Measurements from ENCODE around the gene POGLUT2. TPM values are rescaled to one million over a fixed set of nuclear protein-coding genes. Genes with fewer than 3 reads are reported as not detected.

POGLUT2 gene
- total RNA-seq, 1 donor from 2014 or later, result 5.9 TPM

DNA sequence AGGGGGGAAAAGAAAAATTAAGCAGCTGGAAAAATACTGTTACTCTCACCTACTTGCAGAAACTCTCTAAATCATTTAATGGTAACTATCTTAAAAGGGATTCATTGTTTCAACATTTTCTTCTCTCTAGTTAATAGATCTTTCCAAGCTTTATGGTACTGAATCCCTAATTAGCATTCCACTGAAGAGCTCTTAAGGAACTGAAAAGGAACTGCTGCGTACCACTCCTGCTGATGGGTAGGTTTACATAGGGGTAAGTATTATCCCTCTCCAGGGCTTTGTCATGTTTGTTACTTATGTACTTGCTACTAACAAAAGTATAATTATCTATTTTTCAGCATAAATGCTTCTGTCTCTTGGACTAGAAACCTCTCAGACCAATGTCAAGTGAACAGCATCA, 37.7 kb downstream of the POGLUT2 start:
- Histone ChIP-seq H3K36me3 (peaks cover 8% of the 10 kb centered on the region), H3K9me3 (no peaks in the 10 kb centered on the region), H3K4me1 (no peaks in the 10 kb centered on the region), H3K27me3 (ENCODE audit: low read depth) (no peaks in the 10 kb centered on the region), H3K27ac (no peak overlapping the region), H3K4me3 (no peak overlapping the region)
- intact Hi-C loops (cut with DNase I), result no loop called here
- TF ChIP-seq, protein P1, sequence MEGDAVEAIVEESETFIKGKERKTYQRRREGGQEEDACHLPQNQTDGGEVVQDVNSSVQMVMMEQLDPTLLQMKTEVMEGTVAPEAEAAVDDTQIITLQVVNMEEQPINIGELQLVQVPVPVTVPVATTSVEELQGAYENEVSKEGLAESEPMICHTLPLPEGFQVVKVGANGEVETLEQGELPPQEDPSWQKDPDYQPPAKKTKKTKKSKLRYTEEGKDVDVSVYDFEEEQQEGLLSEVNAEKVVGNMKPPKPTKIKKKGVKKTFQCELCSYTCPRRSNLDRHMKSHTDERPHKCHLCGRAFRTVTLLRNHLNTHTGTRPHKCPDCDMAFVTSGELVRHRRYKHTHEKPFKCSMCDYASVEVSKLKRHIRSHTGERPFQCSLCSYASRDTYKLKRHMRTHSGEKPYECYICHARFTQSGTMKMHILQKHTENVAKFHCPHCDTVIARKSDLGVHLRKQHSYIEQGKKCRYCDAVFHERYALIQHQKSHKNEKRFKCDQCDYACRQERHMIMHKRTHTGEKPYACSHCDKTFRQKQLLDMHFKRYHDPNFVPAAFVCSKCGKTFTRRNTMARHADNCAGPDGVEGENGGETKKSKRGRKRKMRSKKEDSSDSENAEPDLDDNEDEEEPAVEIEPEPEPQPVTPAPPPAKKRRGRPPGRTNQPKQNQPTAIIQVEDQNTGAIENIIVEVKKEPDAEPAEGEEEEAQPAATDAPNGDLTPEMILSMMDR (IDR thresholded peaks at IDR 0.05), result no peak
- no peak for DNase-seq
- no peak for ATAC-seq

DNA sequence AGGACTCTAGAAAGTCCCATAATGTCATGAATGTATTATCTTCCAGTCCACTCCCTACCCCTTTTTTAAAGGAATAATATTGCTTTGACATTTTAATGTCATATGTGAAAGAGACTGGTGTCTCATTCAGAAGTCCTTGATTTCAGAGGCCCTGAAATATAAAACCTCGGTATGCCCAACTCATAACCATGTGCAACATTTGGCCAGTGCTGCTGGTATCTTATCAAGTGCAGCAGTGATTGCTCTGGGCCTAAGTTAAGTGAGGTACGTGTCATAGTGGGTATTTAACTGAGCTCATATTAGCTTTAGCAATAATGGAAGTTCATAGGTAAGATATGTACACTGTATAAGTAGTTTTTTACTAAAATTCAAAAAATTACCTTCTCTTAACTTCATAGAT, 39.9 kb downstream of the POGLUT2 start:
- no peak overlapping the region for H3K4me3 ChIP-seq
- ATAC-seq, result no peak
- H3K36me3 ChIP-seq, result no peaks in the 10 kb centered on the region
- no peaks in the 10 kb centered on the region for H3K9me3 ChIP-seq
- intact Hi-C loops (cut with DNase I), result no loop called here
- no peaks in the 10 kb centered on the region for H3K27me3 ChIP-seq (ENCODE audit: low read depth)
- no peak overlapping the region for H3K27ac ChIP-seq
- H3K4me1 ChIP-seq, result no peaks in the 10 kb centered on the region
- TF ChIP-seq, protein P1 (IDR thresholded peaks at IDR 0.05), result no peak
- DNase-seq, result no peak

GRCh38 chr13:102757006-102757405, 41.8 kb downstream of the POGLUT2 start:
- TF ChIP-seq, protein P1 (IDR thresholded peaks at IDR 0.05), result no peak
- Histone ChIP-seq H3K27me3 (ENCODE audit: low read depth) (no peaks in the 10 kb centered on the region), H3K36me3 (no peaks in the 10 kb centered on the region), H3K27ac (no peak overlapping the region), H3K4me3 (no peak overlapping the region), H3K9me3 (no peaks in the 10 kb centered on the region), H3K4me1 (no peaks in the 10 kb centered on the region)
- DNase-seq (no peak), ATAC-seq (no peak)
- intact Hi-C loops (cut with DNase I), result no loop called here

GRCh38 chr13:102751886-102752285, 46.9 kb downstream of the POGLUT2 start:
- DNase-seq (no peak), ATAC-seq (no peak)
- Histone ChIP-seq H3K27me3 (ENCODE audit: low read depth) (no peaks in the 10 kb centered on the region), H3K4me1 (no peaks in the 10 kb centered on the region), H3K27ac (no peak overlapping the region), H3K9me3 (no peaks in the 10 kb centered on the region), H3K4me3 (no peak overlapping the region), H3K36me3 (no peaks in the 10 kb centered on the region)
- intact Hi-C loops (cut with DNase I), result no loop called here
- TF ChIP-seq, protein P1 (IDR thresholded peaks at IDR 0.05), result no peak

- Histone ChIP-seq H3K4me3 (no peak overlapping the region), H3K4me1 (no peaks in the 10 kb centered on the region), H3K9me3 (no peaks in the 10 kb centered on the region), H3K27ac (no peak overlapping the region), H3K36me3 (no peaks in the 10 kb centered on the region), H3K27me3 (ENCODE audit: low read depth) (no peaks in the 10 kb centered on the region)
- TF ChIP-seq, protein P1 (IDR thresholded peaks at IDR 0.05), result no peak
- DNase-seq, result no peak
- no peak for ATAC-seq
- intact Hi-C loops (cut with DNase I), result no loop called here
These were observed 56.3 kb downstream of the POGLUT2 start for GRCh38 chr13:102742506-102742905.

GRCh38 chr13:102742101-102742500, 56.7 kb downstream of the POGLUT2 start:
- Histone ChIP-seq H3K9me3 (no peaks in the 10 kb centered on the region), H3K27ac (no peak overlapping the region), H3K27me3 (ENCODE audit: low read depth) (no peaks in the 10 kb centered on the region), H3K4me1 (no peaks in the 10 kb centered on the region), H3K36me3 (no peaks in the 10 kb centered on the region), H3K4me3 (no peak overlapping the region)
- DNase-seq (no peak), ATAC-seq (no peak)
- intact Hi-C loops (cut with DNase I), result no loop called here
- TF ChIP-seq, protein P1 (IDR thresholded peaks at IDR 0.05), result no peak

Data from lower lobe of right lung (tissue), 2 donors.